ENCODE measurements around the gene DHRSX.

DHRSX gene

DNA sequence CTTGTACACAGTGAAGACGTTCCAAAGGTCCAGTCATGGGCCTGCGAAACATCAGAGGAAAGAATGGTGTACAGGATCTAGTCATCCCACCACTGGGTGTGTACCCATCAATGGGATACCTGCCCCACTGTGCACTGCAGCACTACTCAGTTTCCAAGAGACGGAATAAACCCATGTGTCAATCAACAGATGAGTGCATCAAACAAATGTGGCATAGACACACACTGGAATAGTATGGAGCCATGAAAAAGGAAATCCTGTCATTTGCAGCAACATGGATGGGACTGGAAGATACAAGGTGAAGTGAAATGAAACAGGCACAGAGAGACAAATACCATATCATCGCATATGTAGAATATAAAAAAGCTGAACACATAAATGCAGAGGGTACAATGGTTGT is 48.0 kb downstream of the DHRSX start:
- no peak for DNase-seq

DNA sequence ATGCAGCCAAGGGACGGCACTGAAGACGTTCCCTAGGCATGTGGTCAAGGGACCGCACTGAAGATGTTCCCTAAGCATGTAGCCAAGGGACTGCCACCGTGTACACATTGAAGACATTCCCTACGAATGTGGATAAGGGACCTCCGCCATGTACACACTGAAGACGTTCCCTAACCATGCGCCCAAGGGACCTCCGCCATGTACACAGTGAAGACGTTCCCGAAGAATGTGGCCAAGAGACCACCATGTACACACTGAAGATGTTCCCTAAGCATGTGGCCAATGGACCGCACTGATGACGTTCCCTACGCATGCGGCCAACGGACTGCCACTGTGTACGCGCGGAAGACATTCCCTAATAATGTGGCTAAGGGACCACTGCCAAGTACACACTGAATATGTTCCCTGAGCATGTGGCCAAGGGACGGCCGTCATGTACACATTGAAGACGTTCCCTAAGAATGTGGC is 48.4 kb downstream of the DHRSX start:
- no peak for DNase-seq

DNA sequence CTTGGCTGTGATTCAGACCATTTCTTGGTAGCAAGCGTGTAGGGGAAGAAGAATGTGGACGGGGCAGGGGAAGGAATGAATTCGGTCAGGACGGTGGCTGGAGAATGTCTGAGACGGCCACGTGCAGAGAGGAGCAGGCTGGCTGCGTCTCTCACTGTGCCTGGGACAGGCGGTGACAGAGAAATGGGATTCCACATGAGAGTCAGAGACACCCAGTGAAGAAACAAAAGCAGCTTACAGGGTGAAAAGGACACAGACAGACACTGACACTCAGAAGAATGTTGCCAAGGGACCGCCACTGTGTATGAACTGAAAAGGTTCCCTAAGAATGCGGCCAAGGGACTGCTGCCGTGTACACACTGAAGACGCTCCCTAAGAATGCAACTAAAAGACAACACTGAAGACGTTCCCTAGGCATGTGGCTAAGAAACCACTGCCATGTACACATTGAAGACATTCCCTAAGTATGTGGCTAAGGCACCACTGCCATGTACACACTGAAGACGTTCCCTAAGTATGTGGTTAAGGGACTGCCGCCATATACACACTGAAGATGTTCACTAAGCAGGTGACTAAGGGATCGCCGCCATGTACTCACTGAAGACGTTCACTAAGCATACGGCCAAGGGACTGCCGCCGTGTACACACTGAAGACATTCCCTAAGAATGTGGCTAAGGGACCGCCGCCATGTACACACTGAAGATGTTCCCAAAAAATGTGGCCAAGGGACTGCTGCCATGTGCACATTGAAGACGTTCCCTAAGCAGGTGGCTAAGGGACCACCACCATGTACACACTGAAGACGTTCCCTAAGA is 49.1 kb downstream of the DHRSX start:
- DNase-seq, result no peak

DNA sequence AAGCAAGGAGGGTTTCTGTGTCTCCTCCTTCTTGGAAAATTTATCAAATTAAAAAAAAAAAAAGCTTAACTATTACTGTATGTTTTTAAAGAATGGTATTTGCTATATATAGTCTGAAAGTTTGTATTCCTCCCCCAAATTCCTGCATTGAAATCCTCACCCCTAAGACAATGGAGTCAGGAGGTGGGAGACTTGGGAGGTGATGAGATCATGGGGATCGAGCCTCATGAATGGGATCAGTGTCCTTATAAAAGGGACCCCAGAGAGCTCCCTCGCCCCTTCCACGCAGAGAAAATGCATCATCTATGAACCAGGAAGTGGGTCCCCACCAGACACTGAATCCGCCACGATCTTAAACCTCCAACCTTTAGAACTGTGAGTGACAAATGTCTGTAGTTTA is 50.1 kb downstream of the DHRSX start:
- no peak for DNase-seq

DNA sequence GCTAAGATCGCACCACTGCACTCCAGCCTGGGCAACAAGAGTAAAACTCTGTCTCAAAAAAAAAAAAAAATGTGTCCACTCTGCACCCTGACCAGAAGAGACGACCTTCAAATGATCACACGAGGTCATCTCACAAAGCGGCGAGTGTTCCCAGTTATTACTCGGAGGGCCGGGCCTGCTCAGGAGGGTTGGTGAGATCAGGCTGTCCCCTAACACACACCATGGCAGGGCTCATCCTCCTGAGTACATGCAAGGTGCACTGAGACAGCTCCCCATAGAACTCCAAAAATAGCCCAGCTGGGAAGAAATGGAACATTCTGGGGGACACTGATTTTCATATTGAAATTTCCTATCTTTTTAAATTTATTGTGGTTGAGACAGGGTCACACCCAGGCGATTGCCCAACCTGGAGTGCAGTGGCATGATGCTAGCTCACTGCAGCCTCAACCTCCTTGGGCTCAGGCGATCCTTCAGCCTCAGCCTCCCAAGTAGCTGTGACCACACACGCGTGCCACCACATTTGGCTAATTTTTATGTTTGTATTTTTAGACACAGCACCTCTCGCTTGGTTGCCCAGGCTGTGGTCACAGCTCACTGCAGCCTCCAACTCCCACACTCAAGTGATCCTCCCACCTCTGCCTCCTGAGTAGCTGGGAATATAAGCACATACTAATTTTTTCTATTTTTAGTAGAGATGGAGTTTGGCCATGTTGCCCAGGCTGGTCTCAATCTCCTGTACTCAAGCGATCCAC is 51.5 kb downstream of the DHRSX start:
- no peak for DNase-seq

DNA sequence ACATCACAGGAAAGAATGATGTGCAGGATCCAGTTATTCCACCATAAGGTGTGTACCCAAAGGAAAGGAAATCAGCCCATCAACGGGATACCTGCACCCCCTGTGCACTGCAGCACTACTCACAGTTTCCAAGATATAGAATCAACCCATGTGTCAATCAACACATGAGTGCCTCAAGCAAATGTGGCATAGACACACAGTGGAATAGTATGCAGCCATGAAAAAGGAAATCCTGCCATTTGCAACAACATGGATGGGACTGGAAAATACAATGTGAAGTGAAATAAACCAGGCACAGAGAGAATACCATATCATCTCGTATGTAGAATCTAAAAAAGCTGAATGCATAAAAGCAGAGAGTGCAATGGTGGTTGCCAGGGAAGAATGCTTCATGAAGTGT is 53.3 kb downstream of the DHRSX start:
- DNase-seq, result no peak

DNA sequence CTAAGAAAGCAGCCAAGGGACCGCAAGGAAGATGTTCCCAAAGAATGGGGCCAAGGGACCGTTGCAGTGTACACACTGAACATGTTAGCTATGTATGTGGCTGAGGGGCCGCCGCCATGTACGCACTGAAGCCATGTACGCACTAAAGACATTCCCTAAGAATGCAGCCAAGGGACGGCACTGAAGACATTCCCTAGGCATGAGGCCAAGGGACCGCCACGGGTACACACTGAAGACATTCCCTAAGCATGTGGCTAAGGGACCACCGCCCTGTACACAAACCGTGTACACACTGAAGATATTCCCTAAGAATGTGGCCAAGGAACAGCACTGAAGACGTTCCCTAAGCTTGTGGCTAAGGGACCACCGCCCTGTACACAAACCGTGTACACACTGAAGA is 54.0 kb downstream of the DHRSX start:
- no peak for DNase-seq

DNA sequence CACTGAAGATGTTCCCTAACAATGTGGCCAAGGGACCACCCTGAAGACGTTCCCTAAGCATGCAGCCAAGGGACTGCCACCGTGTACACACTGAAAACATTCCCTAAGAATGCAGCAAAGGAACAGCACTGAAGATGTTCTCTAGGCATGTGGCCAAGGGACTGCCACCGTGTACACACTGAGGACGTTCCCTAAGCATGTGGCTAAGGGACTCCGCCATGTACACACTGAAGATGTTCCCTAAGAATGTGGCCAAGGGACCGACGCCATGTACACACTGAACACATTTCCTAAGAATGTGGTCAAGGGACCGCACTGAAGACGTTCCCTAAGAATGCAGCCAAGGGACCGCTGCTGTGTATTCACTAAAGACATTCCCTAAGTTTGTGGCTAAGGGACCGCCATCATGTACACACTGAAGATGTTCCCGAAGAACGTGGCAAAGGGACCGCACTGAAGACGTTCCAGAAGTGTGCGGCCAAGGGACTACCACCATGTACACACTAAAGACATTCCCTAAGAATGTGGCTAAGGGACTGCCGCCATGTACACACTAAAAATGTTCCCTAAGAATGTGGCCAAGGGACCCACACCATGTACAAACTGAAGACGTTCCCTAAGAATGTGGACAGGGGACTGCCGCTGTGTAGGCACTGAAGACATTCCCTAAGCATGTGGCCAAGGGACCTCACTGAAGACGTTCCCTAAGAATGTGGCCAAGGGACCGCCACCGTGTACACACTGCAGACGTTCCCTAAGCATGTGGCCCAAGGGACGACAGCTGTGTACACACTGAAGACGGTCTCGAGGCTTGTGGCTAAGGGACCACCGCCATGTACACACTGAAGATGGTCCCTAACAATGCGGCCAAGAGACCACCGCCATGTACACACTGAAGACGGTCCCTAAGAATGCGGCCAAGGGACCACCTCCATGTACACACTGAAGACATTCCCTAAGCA is 54.8 kb downstream of the DHRSX start:
- no peak for DNase-seq

DNA sequence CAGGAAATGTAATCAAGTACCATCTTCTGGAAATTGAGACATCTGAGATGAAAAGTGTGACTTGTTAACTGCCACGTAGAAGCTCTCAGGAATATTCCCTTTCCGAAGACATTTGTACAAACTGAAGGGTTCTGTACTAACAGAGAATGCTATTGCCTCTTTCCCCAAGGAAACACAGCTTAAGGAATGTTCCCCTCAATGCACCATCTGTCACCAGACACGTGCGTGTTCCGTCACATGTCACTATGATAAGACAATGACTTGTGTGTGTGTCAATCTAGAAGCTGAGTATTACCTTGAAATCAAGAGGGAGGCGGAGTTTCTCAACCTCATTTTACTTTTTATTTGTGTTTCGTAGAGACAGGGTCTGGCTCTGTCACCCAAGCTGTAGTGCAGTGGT is 58.1 kb downstream of the DHRSX start:
- no peak for DNase-seq

DNA sequence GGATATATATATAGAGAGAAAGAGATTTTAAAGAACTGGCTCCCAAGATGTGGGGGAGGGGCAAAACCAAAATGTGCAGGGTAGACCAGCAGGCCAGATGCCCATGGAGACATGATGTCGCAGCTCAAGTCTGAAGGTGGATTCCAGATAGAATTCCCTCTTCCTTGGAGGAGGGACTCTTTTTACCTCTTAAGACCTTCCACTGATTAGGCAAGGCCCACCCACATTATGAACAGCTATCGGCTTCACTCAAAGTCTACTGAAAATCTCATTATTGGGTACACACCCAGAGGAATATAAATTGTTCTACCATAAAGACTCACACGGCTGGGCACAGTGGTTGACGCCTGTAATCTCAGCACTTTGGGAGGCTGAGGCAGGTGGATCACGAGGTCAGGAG is 59.3 kb downstream of the DHRSX start:
- DNase-seq, result no peak

DNA sequence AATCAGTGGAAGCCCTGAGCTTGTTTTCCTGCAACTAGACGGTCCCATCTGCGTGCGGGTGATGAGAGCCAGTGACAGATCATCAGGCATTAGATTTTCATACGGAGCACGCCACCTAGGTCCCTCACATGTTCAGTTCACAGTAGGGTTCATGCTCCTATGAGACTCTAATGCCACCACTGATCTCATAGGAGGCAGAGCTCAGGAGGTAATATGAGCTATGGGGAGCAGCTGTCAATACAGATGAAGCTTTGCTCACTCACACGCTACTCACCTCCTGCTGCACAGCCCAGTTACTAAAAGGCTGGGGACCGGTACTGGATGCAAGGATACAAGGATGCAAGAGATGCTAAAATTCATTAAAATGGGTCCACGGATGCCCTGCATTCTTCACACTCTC is 61.2 kb downstream of the DHRSX start:
- DNase-seq, result no peak

DNA sequence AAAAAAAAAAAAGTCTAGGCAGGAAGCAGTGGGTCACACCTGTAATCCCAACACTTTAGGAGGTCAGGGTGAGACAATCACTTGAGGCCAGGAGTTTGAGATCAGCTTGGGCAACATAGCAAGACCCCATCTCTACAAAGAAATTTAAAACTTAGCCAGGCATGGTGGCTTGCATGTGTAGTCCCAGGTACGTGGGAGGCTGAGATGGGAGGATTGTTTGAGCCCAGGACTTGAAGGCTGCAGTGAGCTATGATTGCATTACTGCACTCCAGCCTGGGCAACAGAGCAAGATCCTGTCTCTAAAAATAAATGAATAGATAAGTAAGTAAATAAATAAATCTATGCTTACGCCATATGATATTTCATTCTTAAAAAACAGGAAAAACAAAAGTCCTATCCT is 65.3 kb downstream of the DHRSX start:
- DNase-seq, result no peak

DNA sequence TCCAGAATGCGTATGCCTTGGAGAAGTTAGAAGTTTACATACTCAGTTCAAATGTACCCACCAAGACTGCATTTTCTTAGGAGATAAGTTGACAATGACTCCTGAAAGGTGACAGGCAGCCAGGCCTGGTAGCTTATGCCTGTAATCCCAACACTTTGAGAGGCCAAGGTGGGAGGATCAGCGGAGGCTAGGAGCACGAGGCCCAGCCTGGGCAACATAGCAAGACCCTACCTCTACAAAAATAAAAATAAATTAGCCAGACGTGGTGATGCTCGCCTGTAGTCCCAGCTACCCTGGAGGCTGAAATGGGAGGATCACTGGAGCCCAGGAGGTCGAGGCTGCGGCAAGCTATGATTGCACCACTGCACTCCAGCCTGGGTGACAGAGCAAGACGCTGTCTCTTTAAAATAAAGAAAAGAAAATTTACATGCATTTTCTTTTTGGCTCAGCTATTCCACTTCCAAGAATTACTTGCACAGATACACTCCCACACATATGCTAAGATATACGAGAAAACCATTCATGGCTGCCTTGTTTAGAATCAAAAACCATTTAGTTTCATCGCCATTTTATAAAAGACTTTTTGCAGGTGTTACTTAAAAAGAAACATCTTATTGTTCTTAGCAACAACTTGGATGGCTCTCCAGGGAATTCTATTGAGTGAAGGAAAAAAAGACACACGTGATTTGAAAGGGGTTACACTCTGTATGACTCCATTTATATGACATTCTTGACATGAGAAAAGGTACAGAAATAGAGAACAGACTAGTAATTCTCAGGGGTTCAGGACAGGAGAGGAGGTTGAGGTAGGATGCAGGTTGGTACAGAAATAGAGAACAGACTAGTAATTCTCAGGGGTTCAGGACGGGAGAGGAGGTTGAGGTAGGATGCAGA is 66.3 kb downstream of the DHRSX start:
- no peak for DNase-seq

DNA sequence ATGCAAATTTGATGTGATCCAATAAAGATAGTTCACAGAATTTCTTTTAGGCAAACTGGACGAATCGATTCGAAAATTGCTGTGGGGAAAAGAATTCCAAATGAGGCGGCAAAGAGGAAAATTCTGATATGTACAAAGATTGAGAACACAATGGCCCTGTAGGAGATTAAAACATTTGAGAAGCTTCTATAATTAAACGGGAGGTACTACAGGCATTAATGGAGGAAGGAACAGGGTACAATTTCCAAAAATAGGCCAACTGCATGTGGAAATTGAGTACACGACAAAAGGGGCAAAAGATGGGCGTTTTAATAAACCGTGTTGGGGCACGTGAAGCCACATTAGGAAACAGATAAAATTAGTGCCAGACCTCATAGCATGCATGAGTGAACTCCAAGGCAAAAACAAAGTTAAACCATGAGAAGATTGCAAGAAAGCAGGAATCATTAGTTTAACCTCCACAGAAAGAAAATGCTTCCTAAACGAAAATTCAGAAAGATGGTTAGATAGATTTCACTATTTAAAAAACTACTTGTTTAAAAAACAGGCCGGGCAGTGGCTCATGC is 68.4 kb downstream of the DHRSX start:
- no peak for DNase-seq

DNA sequence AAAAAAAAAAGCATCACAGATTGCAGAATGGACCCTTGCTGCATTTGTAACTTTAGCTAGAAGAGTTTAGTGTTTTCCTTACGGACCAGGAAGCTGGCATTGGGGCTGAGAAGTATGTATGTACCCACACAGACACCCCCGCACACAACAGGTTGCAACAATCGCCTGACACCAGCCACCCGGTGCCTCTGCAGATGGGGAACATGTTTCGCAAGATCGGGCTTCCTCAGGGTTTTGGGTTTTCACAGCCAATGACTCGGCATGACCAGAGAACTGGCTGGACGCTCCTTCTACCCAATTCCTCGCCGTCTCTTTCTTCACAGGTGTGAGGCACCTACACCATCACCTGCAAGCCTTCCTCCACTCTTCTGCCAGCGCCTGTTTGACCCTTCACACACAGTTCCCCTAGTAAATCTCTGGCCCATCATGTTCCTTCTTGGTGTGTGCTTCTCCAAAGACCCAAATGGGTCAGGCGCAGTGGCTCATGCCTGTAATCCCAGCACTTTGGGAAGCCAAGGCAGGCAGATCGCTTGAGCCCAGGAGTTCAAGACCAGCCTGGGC is 70.4 kb downstream of the DHRSX start:
- no peak for DNase-seq

DNA sequence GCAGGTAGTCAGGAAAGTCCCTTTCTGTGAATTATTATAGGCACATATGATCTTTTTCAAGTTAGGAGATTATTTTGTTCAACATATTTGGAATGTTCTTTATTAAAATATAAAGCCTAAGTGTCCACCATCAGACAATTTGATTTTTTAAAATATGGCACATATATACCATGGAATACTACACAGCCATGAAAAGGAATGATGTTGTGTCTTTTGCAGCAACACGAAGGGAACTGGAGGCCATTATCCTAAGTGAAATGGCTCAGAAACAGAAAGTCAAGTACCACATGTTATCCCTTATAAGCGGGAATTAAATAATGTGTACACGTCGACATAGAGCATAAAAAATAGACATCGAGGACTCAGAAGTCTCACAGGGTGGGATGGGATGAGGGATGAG is 73.0 kb downstream of the DHRSX start:
- no peak for DNase-seq

DNA sequence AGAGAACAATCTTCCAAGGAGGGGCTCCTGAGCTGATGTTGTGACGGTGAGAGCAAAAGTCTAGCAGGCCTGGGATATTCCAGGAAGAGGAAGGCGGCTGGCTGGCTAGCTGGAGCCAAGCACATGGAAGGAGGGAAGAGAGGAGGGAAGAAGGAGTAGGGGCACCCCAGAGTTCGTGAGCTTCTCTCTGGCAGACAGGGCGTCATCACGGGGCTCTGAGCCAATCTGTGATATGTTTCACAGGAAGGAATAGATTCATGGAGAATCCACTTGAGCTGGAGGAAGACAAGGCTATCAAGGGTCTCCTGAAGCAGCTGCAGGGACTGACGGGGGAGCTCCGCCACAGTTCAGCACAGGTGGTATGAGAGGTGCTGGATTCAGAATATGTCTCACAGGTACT is 73.6 kb downstream of the DHRSX start:
- no peak for DNase-seq

DNA sequence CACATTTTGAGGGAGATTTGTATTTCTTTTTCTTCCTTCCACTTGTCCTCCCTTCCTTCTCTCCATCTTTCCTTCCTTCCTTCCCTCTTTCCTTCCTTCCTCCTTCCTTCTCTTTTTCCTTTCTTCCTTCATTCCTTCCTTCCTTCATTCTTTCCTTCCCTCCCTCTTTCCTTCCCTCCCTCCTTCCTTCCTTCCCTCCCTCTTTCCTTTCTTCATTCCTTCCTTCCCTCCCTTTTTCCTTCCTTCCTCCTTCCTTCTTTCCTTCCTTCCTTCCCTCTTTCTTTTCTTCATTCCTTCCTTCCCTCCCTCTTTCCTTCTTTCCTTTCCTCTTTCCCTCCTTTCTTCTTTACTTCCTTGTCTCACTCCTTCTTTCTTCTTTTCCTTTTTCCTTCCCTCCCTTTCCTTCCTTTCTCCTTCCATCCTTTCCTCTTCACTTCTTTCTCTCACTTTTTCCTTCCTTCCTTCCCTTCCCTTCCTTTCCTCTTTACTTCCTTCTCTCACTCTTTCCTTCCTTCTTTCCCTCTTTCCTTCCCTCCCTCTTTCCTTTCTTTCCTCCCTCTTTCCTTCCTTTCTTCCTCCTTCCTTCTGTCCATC is 74.4 kb downstream of the DHRSX start:
- no peak for DNase-seq

DNA sequence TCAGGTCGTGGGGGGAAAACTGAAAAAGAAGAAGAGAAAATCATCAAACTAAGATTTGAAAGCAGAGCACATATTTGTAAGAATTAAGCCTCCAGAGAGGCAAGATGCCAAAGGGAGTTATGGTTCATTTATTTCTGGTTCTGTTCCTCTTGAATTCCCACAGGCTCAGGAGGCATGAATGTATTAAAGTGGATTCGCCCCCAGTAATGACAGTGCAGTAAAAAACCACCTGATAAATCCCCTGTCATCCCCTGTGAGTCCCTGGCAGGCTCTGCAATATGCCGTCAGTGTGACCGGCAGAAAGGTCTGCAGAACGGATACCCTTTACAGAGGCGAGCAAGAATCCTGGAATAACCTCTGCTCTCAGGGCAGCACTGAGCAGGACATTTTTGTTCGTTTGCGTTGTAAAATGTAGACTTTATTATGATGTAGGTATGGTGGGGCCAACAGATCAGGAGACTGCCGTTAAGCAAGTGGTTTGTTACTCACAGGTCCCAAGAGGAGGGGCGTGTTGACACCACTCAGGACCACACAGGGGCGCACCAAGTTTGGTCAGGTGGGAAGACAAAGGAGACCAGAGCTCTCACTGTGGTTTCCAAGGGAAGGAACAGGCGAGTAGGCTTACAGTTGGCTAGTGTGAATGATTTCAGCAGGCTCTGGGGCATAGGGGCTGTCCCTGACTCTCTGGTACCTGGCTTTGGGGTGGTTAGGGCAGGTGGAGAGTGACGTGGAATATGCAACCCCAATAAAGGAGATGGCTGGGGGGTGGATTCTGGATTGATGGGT is 75.3 kb downstream of the DHRSX start:
- no peak for DNase-seq

DNA sequence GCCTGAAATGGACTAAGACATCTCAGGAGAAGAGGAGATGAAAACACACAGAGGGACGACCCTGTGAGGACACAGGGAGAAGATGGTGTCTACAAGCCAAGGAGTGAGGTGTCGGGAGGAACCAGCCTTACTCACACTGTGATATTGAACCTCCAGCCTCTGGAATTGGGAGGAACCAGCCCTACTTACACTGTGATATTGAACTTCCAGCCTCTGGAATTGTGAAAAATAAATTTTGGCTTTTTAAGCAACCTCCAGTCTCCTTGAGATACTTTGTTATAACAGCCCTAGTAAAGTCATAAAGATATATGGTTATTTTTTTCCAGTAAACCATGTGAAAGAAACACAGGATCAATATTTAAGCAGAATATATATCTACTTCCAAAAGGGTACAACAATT is 76.5 kb downstream of the DHRSX start:
- DNase-seq, result no peak

Data from T1000 (cell line).